Neural crest cell (in vitro differentiated cells): ENCODE results near the gene STBD1. TPM values are rescaled to one million over a fixed set of nuclear protein-coding genes. Genes with fewer than 3 reads are reported as not detected.

Experiments
- DNase-seq: peaks from one replicate; pipeline ENCODE4 v3.0.0; 2021; ENCODE audit warnings: low read depth, mixed read lengths, low spot score
- H3K27ac Mint-ChIP-seq: one replicate; pipeline ENCODE4 v1.8.0; 2021; ENCODE audit warnings: mild to moderate bottlenecking, mixed read lengths; ENCODE audit not compliant: unreplicated experiment
- H3K27me3 Mint-ChIP-seq: 2 replicates; pipeline ENCODE4 v1.8.0; 2021; ENCODE audit warnings: low read depth, mild to moderate bottlenecking, mixed read lengths
- H3K36me3 Mint-ChIP-seq: 2 replicates; pipeline ENCODE4 v1.8.0; 2021; ENCODE audit warnings: low read depth, mild to moderate bottlenecking, mixed read lengths
- H3K4me1 Mint-ChIP-seq: 2 replicates; pipeline ENCODE4 v1.8.0; 2021; ENCODE audit warnings: mixed read lengths
- H3K4me3 Mint-ChIP-seq: one replicate; pipeline ENCODE4 v1.8.0; 2021; ENCODE audit warnings: mild to moderate bottlenecking, mixed read lengths
- H3K9me3 Mint-ChIP-seq: 2 replicates; pipeline ENCODE4 v1.8.0; 2021; ENCODE audit warnings: mixed read lengths
- long read RNA-seq: library from polyadenylated mRNA; unstranded; transcript quantifications from one replicate; pipeline ENCODE4 v2.0.0, GENCODE V29; 2020
- total RNA-seq: library from RNA; stranded (reverse); gene quantifications from 2 replicates; pipeline ENCODE4 v1.2.1, GENCODE V29; 2021
- TF ChIP-seq, protein P1 (sequence below): fragments of 200-600 bp; sonication (generic); conservative IDR thresholded peaks from 2 replicates; pipeline ENCODE4 v1.5.0; 2021; ENCODE audit warnings: antibody characterized with exemption, mild to moderate bottlenecking

The STBD1 gene
- total RNA-seq, result 0.47 and 0.57 TPM in 2 replicates
- long read RNA-seq, transcript STBD1-201 (2 exons, 3,420 nt), result major isoform, 9 of 9 reads
- long read RNA-seq, partial matches to known transcripts, result 0 of 9 reads
- long read RNA-seq, other reads (novel, unspliced or antisense), result 0 of 9 reads

DNA sequence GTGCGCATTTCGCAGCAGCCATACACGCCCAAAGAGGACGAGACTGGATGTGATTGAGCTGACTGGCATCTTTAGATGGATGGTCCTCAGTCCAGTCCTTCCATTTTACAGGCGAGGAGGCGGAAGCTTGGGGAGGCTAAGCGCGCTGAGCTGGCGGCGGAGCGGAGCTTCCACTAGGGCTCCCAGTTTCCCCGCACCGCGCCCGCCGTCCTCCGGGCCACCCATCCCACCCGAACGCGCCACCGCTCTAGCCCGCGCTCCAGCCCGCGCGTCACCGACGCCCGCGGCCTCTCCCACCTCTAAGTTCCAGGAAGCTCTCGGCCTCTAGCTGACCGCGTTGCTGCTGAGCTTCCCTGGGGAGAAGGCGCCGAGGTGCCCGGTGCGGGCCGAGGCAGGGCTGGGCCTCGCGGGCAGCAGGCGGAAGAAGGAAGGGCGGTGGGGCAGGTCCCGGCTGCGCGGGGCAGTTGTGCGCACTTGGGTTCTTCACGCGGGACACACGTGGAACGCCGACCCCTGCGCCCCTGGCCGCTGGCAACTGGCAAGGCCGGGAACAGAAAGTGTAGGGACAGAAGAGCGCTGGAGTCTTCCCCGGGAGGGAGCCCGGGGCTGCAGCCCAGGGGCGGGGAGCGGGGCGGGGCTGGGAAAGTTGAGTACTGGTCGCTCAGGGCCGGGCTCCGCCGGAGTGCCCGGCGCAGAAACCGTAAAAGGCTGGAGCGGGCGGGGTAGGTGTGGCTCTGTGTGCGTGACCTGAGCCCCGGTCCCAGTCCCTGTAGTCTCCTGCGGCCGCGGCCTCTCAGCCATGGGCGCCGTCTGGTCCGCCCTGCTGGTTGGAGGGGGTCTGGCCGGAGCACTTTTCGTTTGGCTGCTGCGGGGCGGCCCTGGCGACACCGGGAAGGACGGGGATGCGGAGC, at the start of gene STBD1:
Gene STBD1 (plus strand): TSS at position 763 of the 911 bp plus-strand sequence. CDS start 37 bp downstream, at position 800.
- DNase-seq, result peak; percentile 57
- TF ChIP-seq, protein P1, sequence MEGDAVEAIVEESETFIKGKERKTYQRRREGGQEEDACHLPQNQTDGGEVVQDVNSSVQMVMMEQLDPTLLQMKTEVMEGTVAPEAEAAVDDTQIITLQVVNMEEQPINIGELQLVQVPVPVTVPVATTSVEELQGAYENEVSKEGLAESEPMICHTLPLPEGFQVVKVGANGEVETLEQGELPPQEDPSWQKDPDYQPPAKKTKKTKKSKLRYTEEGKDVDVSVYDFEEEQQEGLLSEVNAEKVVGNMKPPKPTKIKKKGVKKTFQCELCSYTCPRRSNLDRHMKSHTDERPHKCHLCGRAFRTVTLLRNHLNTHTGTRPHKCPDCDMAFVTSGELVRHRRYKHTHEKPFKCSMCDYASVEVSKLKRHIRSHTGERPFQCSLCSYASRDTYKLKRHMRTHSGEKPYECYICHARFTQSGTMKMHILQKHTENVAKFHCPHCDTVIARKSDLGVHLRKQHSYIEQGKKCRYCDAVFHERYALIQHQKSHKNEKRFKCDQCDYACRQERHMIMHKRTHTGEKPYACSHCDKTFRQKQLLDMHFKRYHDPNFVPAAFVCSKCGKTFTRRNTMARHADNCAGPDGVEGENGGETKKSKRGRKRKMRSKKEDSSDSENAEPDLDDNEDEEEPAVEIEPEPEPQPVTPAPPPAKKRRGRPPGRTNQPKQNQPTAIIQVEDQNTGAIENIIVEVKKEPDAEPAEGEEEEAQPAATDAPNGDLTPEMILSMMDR, result peak; percentile 18
- peak within 1 kb of the TSS; percentile 88 for H3K4me3 Mint-ChIP-seq
- H3K4me1 Mint-ChIP-seq, result peaks cover 6% of the 10 kb centered on the region
- H3K36me3 Mint-ChIP-seq, result no peaks in the 10 kb centered on the region
- peaks cover 49% of the 10 kb centered on the region for H3K27me3 Mint-ChIP-seq
- no peaks in the 10 kb centered on the region for H3K9me3 Mint-ChIP-seq
- H3K27ac Mint-ChIP-seq, result no peak within 1 kb of the TSS

DNA sequence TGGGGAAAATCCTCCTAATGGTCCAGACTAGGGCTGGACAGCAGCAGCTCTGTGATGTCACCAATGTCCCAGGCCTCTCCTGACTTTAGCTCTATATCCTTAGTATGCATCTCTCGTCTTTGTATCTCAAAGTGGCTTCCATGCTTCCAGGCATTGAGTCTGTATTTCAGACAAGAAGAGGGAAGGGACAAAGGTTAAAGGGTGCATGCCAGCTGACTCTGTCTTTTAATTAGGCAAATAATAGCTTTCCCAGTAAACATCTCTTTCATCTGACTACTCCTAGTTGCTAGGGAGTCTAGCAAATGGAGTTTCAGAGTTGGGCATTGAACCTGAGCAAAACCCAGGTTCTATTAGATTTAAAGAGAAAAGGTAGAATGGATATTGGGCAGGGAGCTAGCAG, 49.6 kb upstream of the STBD1 start:
- peaks cover 5% of the 10 kb centered on the region for H3K4me1 Mint-ChIP-seq
- no peaks in the 10 kb centered on the region for H3K9me3 Mint-ChIP-seq
- no peak overlapping the region for H3K4me3 Mint-ChIP-seq
- no peaks in the 10 kb centered on the region for H3K36me3 Mint-ChIP-seq
- H3K27ac Mint-ChIP-seq, result no peak overlapping the region
- peaks cover 25% of the 10 kb centered on the region for H3K27me3 Mint-ChIP-seq
- DNase-seq, result no peak
- TF ChIP-seq, protein P1, result no peak

- H3K27ac Mint-ChIP-seq, result no peak overlapping the region
- TF ChIP-seq, protein P1, result no peak
- H3K9me3 Mint-ChIP-seq, result no peaks in the 10 kb centered on the region
- no peaks in the 10 kb centered on the region for H3K36me3 Mint-ChIP-seq
- no peak for DNase-seq
- peaks cover 17% of the 10 kb centered on the region for H3K27me3 Mint-ChIP-seq
- no peak overlapping the region for H3K4me3 Mint-ChIP-seq
- H3K4me1 Mint-ChIP-seq, result peaks cover 5% of the 10 kb centered on the region
These were observed 48.7 kb upstream of the STBD1 start for GRCh38 chr4:76257824-76258223.

DNA sequence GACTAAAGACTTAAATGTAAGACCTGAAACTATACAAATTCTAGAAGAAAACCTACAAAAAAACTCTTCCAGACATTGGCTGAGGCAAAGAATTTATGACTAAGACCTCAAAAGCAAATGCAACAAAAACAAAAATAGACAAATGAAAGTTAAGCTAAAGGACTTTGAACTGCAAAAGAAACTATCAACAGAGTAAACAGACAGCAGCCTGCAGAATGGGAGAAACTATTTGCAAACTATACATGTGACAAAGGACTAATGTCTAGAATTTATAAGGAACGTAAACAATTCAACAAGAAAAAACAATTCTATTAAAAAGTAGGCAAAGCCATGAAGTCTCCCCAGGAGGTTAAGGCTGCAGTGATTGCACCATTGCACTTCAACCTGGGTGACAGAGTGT, 46.0 kb upstream of the STBD1 start:
- TF ChIP-seq, protein P1, result no peak
- H3K27ac Mint-ChIP-seq, result no peak overlapping the region
- H3K4me1 Mint-ChIP-seq, result peaks cover 9% of the 10 kb centered on the region
- no peak overlapping the region for H3K4me3 Mint-ChIP-seq
- H3K9me3 Mint-ChIP-seq, result no peaks in the 10 kb centered on the region
- no peak for DNase-seq
- H3K27me3 Mint-ChIP-seq, result no peaks in the 10 kb centered on the region
- no peaks in the 10 kb centered on the region for H3K36me3 Mint-ChIP-seq

DNA sequence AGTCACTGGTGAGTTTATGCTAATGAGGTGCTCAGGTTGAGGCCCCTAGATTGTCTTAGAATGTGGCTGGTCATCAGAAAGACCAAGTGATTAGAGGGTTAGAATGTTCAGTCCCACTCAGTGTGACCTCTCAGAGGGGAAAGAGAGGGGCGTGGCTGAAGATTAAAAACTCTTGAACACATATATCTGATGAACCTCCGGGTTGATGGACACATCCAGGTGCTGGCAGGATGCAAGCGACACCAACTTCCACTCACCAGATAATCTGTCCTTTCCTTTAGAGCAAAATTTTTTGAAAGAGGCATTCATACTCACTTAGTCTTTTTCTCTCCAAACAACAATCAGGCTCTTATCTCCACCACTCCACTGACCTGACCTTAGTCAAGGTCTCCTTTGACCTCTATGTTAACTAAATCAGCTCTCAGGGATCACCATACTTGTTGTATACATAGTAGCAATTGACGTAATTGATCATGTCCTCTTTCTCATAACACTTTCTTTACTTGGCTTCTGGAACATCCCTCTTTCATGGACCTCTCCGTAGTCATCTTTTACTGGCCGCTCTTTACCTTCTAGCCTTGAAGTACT, 40.8 kb upstream of the STBD1 start:
- Mint-ChIP-seq H3K27me3 (no peaks in the 10 kb centered on the region), H3K27ac (no peak overlapping the region), H3K4me3 (no peak overlapping the region), H3K36me3 (no peaks in the 10 kb centered on the region), H3K4me1 (peaks cover 4% of the 10 kb centered on the region), H3K9me3 (no peaks in the 10 kb centered on the region)
- TF ChIP-seq, protein P1, result no peak
- no peak for DNase-seq
